ENCODE results near the gene KCP. TPM values are rescaled to one million over a fixed set of nuclear protein-coding genes. Genes with fewer than 3 reads are reported as not detected.

KCP gene
- total RNA-seq, 1 experiment from 2014 or later: 0.50 TPM

GRCh38 chr7:128838981-128839731 lies 71.4 kb downstream of the KCP start:
- no peaks in the 10 kb centered on the region for H3K9me3 Mint-ChIP-seq (ENCODE audit: unreplicated experiment)
- Histone ChIP-seq H3K36me3 (ENCODE audit: control insufficient read depth, insufficient read depth, low read length) (no peaks in the 10 kb centered on the region), H3K9me3 (no peaks in the 10 kb centered on the region), H3K4me3 (ENCODE audit: low read depth, low read length) (no peak overlapping the region), H3K4me1 (no peaks in the 10 kb centered on the region), H3K27me3 (replicated peaks; ENCODE audit: control insufficient read depth, insufficient read depth, low read length) (no peaks in the 10 kb centered on the region)
- no peak overlapping the region for H3K4me3 Mint-ChIP-seq (ENCODE audit: unreplicated experiment)
- no TSS peak for BruUV-seq (replicated peaks)
- TF ChIP-seq, protein P1, sequence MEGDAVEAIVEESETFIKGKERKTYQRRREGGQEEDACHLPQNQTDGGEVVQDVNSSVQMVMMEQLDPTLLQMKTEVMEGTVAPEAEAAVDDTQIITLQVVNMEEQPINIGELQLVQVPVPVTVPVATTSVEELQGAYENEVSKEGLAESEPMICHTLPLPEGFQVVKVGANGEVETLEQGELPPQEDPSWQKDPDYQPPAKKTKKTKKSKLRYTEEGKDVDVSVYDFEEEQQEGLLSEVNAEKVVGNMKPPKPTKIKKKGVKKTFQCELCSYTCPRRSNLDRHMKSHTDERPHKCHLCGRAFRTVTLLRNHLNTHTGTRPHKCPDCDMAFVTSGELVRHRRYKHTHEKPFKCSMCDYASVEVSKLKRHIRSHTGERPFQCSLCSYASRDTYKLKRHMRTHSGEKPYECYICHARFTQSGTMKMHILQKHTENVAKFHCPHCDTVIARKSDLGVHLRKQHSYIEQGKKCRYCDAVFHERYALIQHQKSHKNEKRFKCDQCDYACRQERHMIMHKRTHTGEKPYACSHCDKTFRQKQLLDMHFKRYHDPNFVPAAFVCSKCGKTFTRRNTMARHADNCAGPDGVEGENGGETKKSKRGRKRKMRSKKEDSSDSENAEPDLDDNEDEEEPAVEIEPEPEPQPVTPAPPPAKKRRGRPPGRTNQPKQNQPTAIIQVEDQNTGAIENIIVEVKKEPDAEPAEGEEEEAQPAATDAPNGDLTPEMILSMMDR (IDR thresholded peaks at IDR 0.05; ENCODE audit: insufficient read depth in 1 of 2, low read depth in 1 of 2, low read length in 1 of 2, severe bottlenecking in 1 of 2, unreplicated experiment in 1 of 2): no peak
- H3K36me3 Mint-ChIP-seq (ENCODE audit: insufficient read depth, unreplicated experiment): peaks cover 51% of the 10 kb centered on the region
- no peaks in the 10 kb centered on the region for H3K27me3 Mint-ChIP-seq (ENCODE audit: insufficient read depth, unreplicated experiment)
- intact Hi-C loops (cut with micrococcal nuclease; ENCODE audit: unreplicated experiment): no loop called here
- no peak for DNase-seq
- POLR2A ChIA-PET: no interaction called here
- H3K4me1 Mint-ChIP-seq (ENCODE audit: low read depth, unreplicated experiment): no peaks in the 10 kb centered on the region
- CTCF ChIA-PET: no interaction called here
- no peak overlapping the region for H3K27ac Mint-ChIP-seq (ENCODE audit: unreplicated experiment)

GRCh38 chr7:128838109-128838779 lies 72.3 kb downstream of the KCP start:
- H3K4me3 ChIP-seq (ENCODE audit: low read depth, low read length): no peak overlapping the region
- BruUV-seq (replicated peaks): no TSS peak
- no peaks in the 10 kb centered on the region for H3K9me3 Mint-ChIP-seq (ENCODE audit: unreplicated experiment)
- no peak overlapping the region for H3K27ac Mint-ChIP-seq (ENCODE audit: unreplicated experiment)
- intact Hi-C loops (cut with micrococcal nuclease; ENCODE audit: unreplicated experiment): no loop called here
- no peaks in the 10 kb centered on the region for H3K9me3 ChIP-seq
- peaks cover 44% of the 10 kb centered on the region for H3K36me3 Mint-ChIP-seq (ENCODE audit: insufficient read depth, unreplicated experiment)
- H3K4me1 ChIP-seq: no peaks in the 10 kb centered on the region
- TF ChIP-seq, protein P1 (IDR thresholded peaks at IDR 0.05; ENCODE audit: insufficient read depth in 1 of 2, low read depth in 1 of 2, low read length in 1 of 2, severe bottlenecking in 1 of 2, unreplicated experiment in 1 of 2): no peak
- no peak overlapping the region for H3K4me3 Mint-ChIP-seq (ENCODE audit: unreplicated experiment)
- CTCF ChIA-PET: no interaction called here
- POLR2A ChIA-PET: no interaction called here
- no peaks in the 10 kb centered on the region for H3K27me3 ChIP-seq (replicated peaks; ENCODE audit: control insufficient read depth, insufficient read depth, low read length)
- no peaks in the 10 kb centered on the region for H3K36me3 ChIP-seq (ENCODE audit: control insufficient read depth, insufficient read depth, low read length)
- H3K27me3 Mint-ChIP-seq (ENCODE audit: insufficient read depth, unreplicated experiment): no peaks in the 10 kb centered on the region
- DNase-seq: no peak
- peaks cover 5% of the 10 kb centered on the region for H3K4me1 Mint-ChIP-seq (ENCODE audit: low read depth, unreplicated experiment)

DNA sequence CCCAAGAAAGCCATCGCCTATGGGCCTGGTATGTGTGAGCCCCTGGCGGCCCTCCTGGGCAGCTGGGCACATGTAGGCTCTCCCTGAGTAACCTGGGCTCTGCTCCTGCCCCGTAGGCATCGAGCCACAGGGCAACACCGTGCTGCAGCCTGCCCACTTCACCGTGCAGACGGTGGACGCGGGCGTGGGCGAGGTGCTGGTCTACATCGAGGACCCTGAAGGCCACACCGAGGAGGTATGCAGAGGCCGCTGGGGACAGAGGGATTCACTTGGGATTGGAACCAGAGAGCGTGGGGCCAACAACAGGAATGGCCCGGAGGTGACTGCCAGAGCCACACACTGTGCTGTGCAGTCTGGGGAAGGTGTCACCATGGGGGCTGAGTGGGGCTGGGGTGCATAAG lies 73.0 kb downstream of the KCP start:
- POLR2A ChIA-PET: no interaction called here
- H3K27me3 ChIP-seq (replicated peaks; ENCODE audit: control insufficient read depth, insufficient read depth, low read length): no peaks in the 10 kb centered on the region
- peaks cover 6% of the 10 kb centered on the region; the same call in 1 of the 2 replicates for H3K4me1 ChIP-seq
- CTCF ChIA-PET: no interaction called here
- TF ChIP-seq, protein P1 (IDR thresholded peaks at IDR 0.05; ENCODE audit: insufficient read depth in 1 of 2, low read depth in 1 of 2, low read length in 1 of 2, severe bottlenecking in 1 of 2, unreplicated experiment in 1 of 2): no peak
- Mint-ChIP-seq H3K27ac (ENCODE audit: unreplicated experiment) (no peak overlapping the region), H3K4me3 (ENCODE audit: unreplicated experiment) (no peak overlapping the region), H3K4me1 (ENCODE audit: low read depth, unreplicated experiment) (peaks cover 5% of the 10 kb centered on the region), H3K27me3 (ENCODE audit: insufficient read depth, unreplicated experiment) (no peaks in the 10 kb centered on the region), H3K36me3 (ENCODE audit: insufficient read depth, unreplicated experiment) (peaks cover 44% of the 10 kb centered on the region), H3K9me3 (ENCODE audit: unreplicated experiment) (no peaks in the 10 kb centered on the region)
- H3K9me3 ChIP-seq: no peaks in the 10 kb centered on the region
- no peaks in the 10 kb centered on the region for H3K36me3 ChIP-seq (ENCODE audit: control insufficient read depth, insufficient read depth, low read length)
- no TSS peak for BruUV-seq (replicated peaks)
- no peak overlapping the region for H3K4me3 ChIP-seq (ENCODE audit: low read depth, low read length)
- no peak for DNase-seq
- intact Hi-C loops (cut with micrococcal nuclease; ENCODE audit: unreplicated experiment): no loop called here

Measured in Caco-2 (cell line).